Measurements from ENCODE around the gene ACVR1C.

DNA sequence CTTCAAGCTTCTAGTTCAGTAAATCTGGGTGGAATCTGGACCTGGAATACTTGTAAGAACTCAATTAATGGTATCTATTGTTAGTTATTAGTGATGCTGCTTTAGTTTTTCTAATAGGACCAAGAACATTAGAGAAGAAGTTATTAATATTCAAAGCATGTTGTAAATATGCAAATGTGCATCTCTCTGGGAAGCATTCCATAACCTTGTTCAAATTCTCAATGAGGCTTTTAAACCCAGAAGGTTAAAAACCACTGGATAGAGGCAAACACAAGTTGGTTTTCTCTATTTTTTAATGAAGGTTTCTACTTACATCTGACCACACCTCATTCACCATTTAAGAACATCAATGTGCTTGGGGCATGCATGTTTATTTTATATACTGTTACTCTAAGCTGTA is 16.1 kb upstream of the ACVR1C start:
- TF ChIP-seq, protein P1, sequence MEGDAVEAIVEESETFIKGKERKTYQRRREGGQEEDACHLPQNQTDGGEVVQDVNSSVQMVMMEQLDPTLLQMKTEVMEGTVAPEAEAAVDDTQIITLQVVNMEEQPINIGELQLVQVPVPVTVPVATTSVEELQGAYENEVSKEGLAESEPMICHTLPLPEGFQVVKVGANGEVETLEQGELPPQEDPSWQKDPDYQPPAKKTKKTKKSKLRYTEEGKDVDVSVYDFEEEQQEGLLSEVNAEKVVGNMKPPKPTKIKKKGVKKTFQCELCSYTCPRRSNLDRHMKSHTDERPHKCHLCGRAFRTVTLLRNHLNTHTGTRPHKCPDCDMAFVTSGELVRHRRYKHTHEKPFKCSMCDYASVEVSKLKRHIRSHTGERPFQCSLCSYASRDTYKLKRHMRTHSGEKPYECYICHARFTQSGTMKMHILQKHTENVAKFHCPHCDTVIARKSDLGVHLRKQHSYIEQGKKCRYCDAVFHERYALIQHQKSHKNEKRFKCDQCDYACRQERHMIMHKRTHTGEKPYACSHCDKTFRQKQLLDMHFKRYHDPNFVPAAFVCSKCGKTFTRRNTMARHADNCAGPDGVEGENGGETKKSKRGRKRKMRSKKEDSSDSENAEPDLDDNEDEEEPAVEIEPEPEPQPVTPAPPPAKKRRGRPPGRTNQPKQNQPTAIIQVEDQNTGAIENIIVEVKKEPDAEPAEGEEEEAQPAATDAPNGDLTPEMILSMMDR (IDR thresholded peaks at IDR 0.05; ENCODE audit: low read length) = no peak
- TF ChIP-seq EZH2phosphoT487 (IDR thresholded peaks at IDR 0.05; ENCODE audit: low read length) (no peak), EZH2 (optimal IDR thresholded peaks at IDR 0.05; ENCODE audit: low read depth, low read length) (no peak)
